Endothelial cell of umbilical vein (primary cell): ENCODE data around the gene MYCBP2. TPM values are rescaled to one million over a fixed set of nuclear protein-coding genes. Genes with fewer than 3 reads are reported as not detected.
A peak's percentile ranks its signal among the peaks of the same experiment; 100 is the strongest.

ENCODE experiments used
- BruUV-seq: library from RNA; stranded (reverse); fragments of 400-500 nt; replicated peaks from 2 replicates; lab custom pipeline; 2021; lab: Mats Ljungman, UMichigan
- CTCF ChIA-PET: fragments of 300-600, 350-600 bp; sonication (Branson Sonifier 250); formaldehyde crosslinking; loops from one replicate; lab custom pipeline; 2021; ENCODE audit warnings: antibody characterized with exemption, inconsistent platforms; lab: Charles Lee
- POLR2A ChIA-PET: fragments of 300-600, 350-600 bp; sonication (Branson Sonifier 250); formaldehyde crosslinking; loops from one replicate; lab custom pipeline; 2021; ENCODE audit warnings: antibody characterized with exemption, inconsistent platforms; lab: Charles Lee
- DNase-seq: peaks from one replicate; pipeline ENCODE4 v3.0.0-alpha.2; 2011; ENCODE audit warnings: low read depth, low spot score
- FAIRE-seq: peaks from 2 replicates; lab custom pipeline; 2011; peaks lifted over from hg19 to GRCh38; lab: Jason Lieb, UNC
- H2AFZ ChIP-seq: 2 replicates; pipeline ENCODE4 v1.6.0; 2012; ENCODE audit warnings: low read depth, low read length, control low read depth, inconsistent platforms
- H3K27ac ChIP-seq: 2 replicates; pipeline ENCODE4 v1.5.1; 2011; ENCODE audit warnings: low read depth, mild to moderate bottlenecking, control low read depth, low read length, moderate library complexity; ENCODE audit not compliant: insufficient read depth
- H3K27me3 ChIP-seq, 2 experiments: 2 replicates each; pipeline versions ENCODE4 v1.6.0 to v1.6.1; 2011; ENCODE audit warnings: low read length in 2 of 2, mixed read lengths in 1 of 2; ENCODE audit not compliant: control insufficient read depth in 2 of 2, insufficient read depth in 2 of 2
- H3K36me3 ChIP-seq, 2 experiments: 2 replicates in 1 of 2; 3 replicates in 1 of 2; pipeline ENCODE4 v1.5.1; 2011; ENCODE audit warnings: low read length in 2 of 2, mild to moderate bottlenecking in 1 of 2, moderate library complexity in 1 of 2; ENCODE audit not compliant: control insufficient read depth in 2 of 2, insufficient read depth in 2 of 2; ENCODE audit errors: extremely low read depth in 1 of 2
- H3K4me1 ChIP-seq: 3 replicates; pipeline ENCODE4 v1.5.1; 2011; ENCODE audit warnings: mild to moderate bottlenecking, low read length; ENCODE audit not compliant: control insufficient read depth, insufficient read depth; ENCODE audit errors: extremely low read depth
- H3K4me2 ChIP-seq: 2 replicates; pipeline ENCODE4 v1.6.1; 2011; ENCODE audit warnings: low read length, control low read depth, mixed read lengths; ENCODE audit not compliant: insufficient read depth
- H3K4me3 ChIP-seq, 3 experiments: fragments of 200-600 bp in 1 of 3; sonication (generic), shearing (Covaris generic) in 1 of 3; replicated peaks in 1 of 3; 2 replicates each; pipeline ENCODE4 v1.5.1; 2011 to 2016; ENCODE audit warnings: control low read depth in 3 of 3, low read length in 3 of 3, mild to moderate bottlenecking in 2 of 3, inconsistent platforms in 1 of 3, low read depth in 1 of 3, moderate library complexity in 1 of 3; ENCODE audit not compliant: insufficient read depth in 1 of 3
- H3K79me2 ChIP-seq: 2 replicates; pipeline ENCODE4 v1.6.0; 2012; ENCODE audit warnings: low read length, inconsistent platforms; ENCODE audit not compliant: control insufficient read depth, insufficient read depth
- H3K9ac ChIP-seq: replicated peaks from 2 replicates; pipeline ENCODE3; 2011; ENCODE audit warnings: low read length, control low read depth; ENCODE audit not compliant: insufficient read depth; ENCODE audit errors: extremely low read depth
- H3K9me1 ChIP-seq: replicated peaks from 3 replicates; pipeline ENCODE4 v1.6.0; 2011; ENCODE audit warnings: mild to moderate bottlenecking, low read length; ENCODE audit not compliant: control insufficient read depth, insufficient read depth; ENCODE audit errors: extremely low read depth
- H3K9me3 ChIP-seq: replicated peaks from 2 replicates; pipeline ENCODE4 v1.5.1; 2012; ENCODE audit warnings: low read length, inconsistent platforms; ENCODE audit not compliant: control insufficient read depth, insufficient read depth
- H4K20me1 ChIP-seq: replicated peaks from 2 replicates; pipeline ENCODE3; 2011; ENCODE audit warnings: mild to moderate bottlenecking, low read length; ENCODE audit not compliant: control insufficient read depth, insufficient read depth; ENCODE audit errors: extremely low read depth
- CTCF ChIP-seq, 2 donors: IDR thresholded peaks; 1 replicate in 1 of 2; 2 replicates in 1 of 2; pipeline ENCODE4 v1.5.1; 2011; ENCODE audit warnings: low read length in 2 of 2, mild to moderate bottlenecking in 2 of 2, moderate library complexity in 2 of 2, control low read depth in 1 of 2, inconsistent platforms in 1 of 2, low read depth in 1 of 2; ENCODE audit not compliant: insufficient read depth in 1 of 2; ENCODE audit errors: extremely low read depth in 1 of 2
- EZH2 ChIP-seq: IDR thresholded peaks from 2 replicates; pipeline ENCODE4 v1.6.1; 2012; ENCODE audit warnings: borderline replicate concordance, low read depth, mild to moderate bottlenecking, moderate library complexity, low read length, inconsistent platforms; ENCODE audit not compliant: severe bottlenecking
- FOS ChIP-seq: IDR thresholded peaks from 2 replicates; pipeline ENCODE4 v1.6.1; 2011; ENCODE audit warnings: mild to moderate bottlenecking, low read length, moderate library complexity, borderline replicate concordance; ENCODE audit not compliant: insufficient read depth
- GATA2 ChIP-seq: IDR thresholded peaks from 2 replicates; pipeline ENCODE4 v1.7.0; 2011; ENCODE audit warnings: low read depth, mild to moderate bottlenecking, moderate library complexity, mixed read lengths, low read length; ENCODE audit not compliant: insufficient read length, insufficient read depth
- JUN ChIP-seq: IDR thresholded peaks from 2 replicates; pipeline ENCODE4 v1.6.1; 2011; ENCODE audit warnings: borderline replicate concordance, low read depth; ENCODE audit not compliant: insufficient read length, insufficient read depth
- MAX ChIP-seq: IDR thresholded peaks from 2 replicates; pipeline ENCODE4 v1.6.1; 2011; ENCODE audit not compliant: insufficient read depth, insufficient read length
- MYC ChIP-seq: IDR thresholded peaks from one replicate; pipeline ENCODE4 v1.6.1; 2011; ENCODE audit warnings: mild to moderate bottlenecking, low read depth, low read length
- POLR2A ChIP-seq: IDR thresholded peaks from 2 replicates; pipeline ENCODE4 v1.6.1; 2012; ENCODE audit warnings: low read depth, mild to moderate bottlenecking, control low read depth, low read length
- POLR2AphosphoS5 ChIP-seq: IDR thresholded peaks from 2 replicates; pipeline ENCODE4 v1.6.1; 2012; ENCODE audit warnings: low read depth, mild to moderate bottlenecking, control low read depth, low read length, moderate library complexity; ENCODE audit not compliant: insufficient read depth
- dilution Hi-C: fragments of 300-500 bp; cut with MboI; formaldehyde crosslinking; loops from one replicate; pipeline ENCODE4 v1.15.0; 2019; ENCODE audit warnings: low sequenced_read_pairs; ENCODE audit not compliant: extremely low pct_ligation_motif_present
- intact Hi-C: fragments of 100-400 bp; cut with micrococcal nuclease; formaldehyde crosslinking; loops from one replicate; pipeline ENCODE4 v1.10.0; 2022
- polyA plus RNA-seq, 4 experiments: library from polyadenylated mRNA; depleted of rRNA in 3 of 4; stranded (reverse) in 3 of 4; unstranded in 1 of 4; fragments of >200 nt; gene quantifications; 2 replicates each; pipeline versions ENCODE4 v1.2.1 to v1.2.3, GENCODE V29; 2011 to 2012; ENCODE audit warnings: missing spikeins in 1 of 4
- total RNA-seq: library from RNA; stranded (reverse); gene quantifications from 2 replicates; pipeline ENCODE4 v1.2.3, GENCODE V29; 2021

MYCBP2 gene
- total and polyA plus RNA-seq, 2 donors (not counting 3 experiments of a cell fraction or from before 2014, with no cell fraction given), result 30.5 to 89.8 TPM

- peaks cover 2% of the 10 kb centered on the region for H4K20me1 ChIP-seq
- BruUV-seq, result no TSS peak
- no peaks in the 10 kb centered on the region for H3K36me3 ChIP-seq
- H3K27ac ChIP-seq, result no peak overlapping the region
- peaks cover 38% of the 10 kb centered on the region for H3K4me1 ChIP-seq
- H3K79me2 ChIP-seq, result peaks cover 77% of the 10 kb centered on the region
- intact Hi-C loops, result no loop called here
- no peak overlapping the region for H3K4me3 ChIP-seq
- ChIA-PET POLR2A (no interaction called here), CTCF (interaction anchor here (0.9 to 2.0 kb wide), 3 partner anchors 9 to 17 kb away, joined by 3 to 5 read pairs (median 3); partner anchors contain the start of gene MYCBP2)
- peak overlapping the region; percentile 56 for H3K4me2 ChIP-seq
- dilution Hi-C loops, result no loop called here
- H3K9me1 ChIP-seq, result no peaks in the 10 kb centered on the region
- no peak overlapping the region for H2AFZ ChIP-seq
- no peaks in the 10 kb centered on the region for H3K27me3 ChIP-seq
- FAIRE-seq (no peak), DNase-seq (peak; percentile 76)
- no peak overlapping the region for H3K9ac ChIP-seq
- H3K9me3 ChIP-seq, result no peaks in the 10 kb centered on the region
- TF ChIP-seq MAX, result no peak
- no peak for TF ChIP-seq MYC
- TF ChIP-seq JUN, result no peak
- no peak for TF ChIP-seq POLR2A
- no peak for TF ChIP-seq EZH2
- no peak for TF ChIP-seq FOS
- no peak for TF ChIP-seq CTCF (IDR thresholded peaks at IDR 0.05; ENCODE audit: extremely low read depth in 1 of 2, insufficient read depth in 1 of 2, low read depth in 1 of 2, low read length in 2 of 2)
- TF ChIP-seq GATA2, result no peak
- TF ChIP-seq POLR2AphosphoS5, result no peak
Measured at GRCh38 chr13:77310161-77310560, 16.7 kb downstream of the MYCBP2 start.
